Gastroesophageal sphincter (tissue), 4 donors: ENCODE data around the gene CADM2. TPM values are rescaled to one million over a fixed set of nuclear protein-coding genes. Genes with fewer than 3 reads are reported as not detected.

ENCODE experiments used
- ATAC-seq: fragments of 150-250 bp; one replicate; pipeline ENCODE4 v1.9.1; 2016; ENCODE audit warnings: mild to moderate bottlenecking, moderate library complexity
- H3K27ac ChIP-seq, 4 donors: fragments of 200-600 bp; sonication (generic) in 3 of 4; 1 replicate in 3 of 4; 2 replicates in 1 of 4; pipeline ENCODE4 v1.5.1; 2016 to 2019
- H3K27me3 ChIP-seq: fragments of 200-600 bp; sonication (generic); one replicate; pipeline ENCODE4 v1.5.1; 2019
- H3K36me3 ChIP-seq, 2 donors: fragments of 200-600 bp; sonication (generic); one replicate each; pipeline ENCODE4 v1.5.1; 2019; ENCODE audit warnings: control low read depth in 1 of 2
- H3K4me1 ChIP-seq, 3 donors: fragments of 200-600 bp; sonication (generic); 1 replicate in 2 of 3; 2 replicates in 1 of 3; pipeline ENCODE4 v1.5.1; 2016 to 2019; ENCODE audit warnings: control low read depth in 2 of 3
- H3K4me3 ChIP-seq, 2 donors: fragments of 200-600 bp; sonication (generic); one replicate each; pipeline ENCODE4 v1.5.1; 2019; ENCODE audit warnings: mild to moderate bottlenecking in 1 of 2, moderate library complexity in 1 of 2
- H3K9me3 ChIP-seq, 3 donors: fragments of 200-600 bp; sonication (generic); one replicate each; pipeline ENCODE4 v1.5.1; 2017 to 2019; ENCODE audit warnings: control low read depth in 2 of 3
- EP300 ChIP-seq: sonication (generic); formaldehyde crosslinking; IDR thresholded peaks from one replicate; pipeline ENCODE4 v1.6.1; 2017; ENCODE audit warnings: antibody characterized with exemption, mild to moderate bottlenecking
- POLR2A ChIP-seq, 2 donors: fragments of 450-650 bp; IDR thresholded peaks; one replicate each; pipeline ENCODE4 v1.6.1; 2017; ENCODE audit warnings: antibody characterized with exemption in 2 of 2, mild to moderate bottlenecking in 2 of 2, moderate library complexity in 1 of 2
- POLR2AphosphoS5 ChIP-seq: sonication (generic); formaldehyde crosslinking; IDR thresholded peaks from one replicate; pipeline ENCODE4 v1.6.1; 2017; ENCODE audit warnings: antibody characterized with exemption
- WGBS, 2 donors: methylation state at CpG; one replicate each; pipeline ENCODE4 v1.1.5; 2018; ENCODE audit warnings: low coverage in 1 of 2; 5-methylcytosine and 5-hydroxymethylcytosine counted together
- total RNA-seq, 4 donors: library from RNA; depleted of rRNA; stranded (reverse); fragments of >200 nt; gene quantifications; one replicate each; pipeline ENCODE4 v1.1.0, GENCODE V29; 2016
- TF ChIP-seq, protein P1 (sequence below), 4 experiments: fragments of 200-600 bp in 2 of 4; fragments of 450-650 bp in 2 of 4; sonication (generic) in 1 of 4; IDR thresholded peaks; one replicate each; pipeline ENCODE4 v1.5.1; 2017 to 2019; ENCODE audit warnings: antibody characterized with exemption in 4 of 4, mild to moderate bottlenecking in 2 of 4, moderate library complexity in 2 of 4

CADM2 gene
- total RNA-seq, 4 donors from 2014 or later: 8.2 to 10.1 (median 9.4) TPM

DNA sequence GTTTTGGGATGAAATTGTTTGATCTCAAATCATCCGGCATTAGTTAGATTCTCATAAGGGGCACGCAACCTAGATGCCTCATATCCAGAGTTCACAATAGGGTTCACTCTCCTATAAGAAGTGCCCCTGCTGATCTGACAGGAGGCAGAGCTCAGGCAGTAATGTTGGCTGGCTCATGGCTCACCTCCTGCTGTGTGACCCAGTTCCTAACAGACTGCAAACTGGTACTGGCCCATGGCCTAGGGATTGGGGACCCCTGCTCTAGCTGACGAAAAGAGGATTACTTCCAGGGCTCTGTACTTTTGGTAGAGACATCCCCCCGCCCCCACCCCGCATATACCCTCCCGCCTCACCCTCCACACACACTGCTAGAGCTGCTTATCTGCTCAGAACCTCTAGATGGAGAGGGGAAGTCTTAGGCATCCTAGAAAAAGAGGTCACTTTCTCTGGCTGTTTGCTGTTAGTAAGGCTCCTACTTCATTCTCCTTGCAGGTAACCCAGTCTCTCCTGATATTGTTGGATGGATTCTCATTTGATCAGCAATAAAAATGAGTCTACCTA is 923.1 kb downstream of the CADM2 start:
- Histone ChIP-seq H3K27me3 (no peaks in the 10 kb centered on the region), H3K9me3 (no peaks in the 10 kb centered on the region), H3K27ac (no peak overlapping the region), H3K4me1 (no peaks in the 10 kb centered on the region), H3K36me3 (no peaks in the 10 kb centered on the region), H3K4me3 (no peak overlapping the region)
- WGBS, 2 donors: 83% methylated on average over 1 of the region's 6 CpGs; no CpG with 5 or more reads in 1 of the 2 donors
- TF ChIP-seq POLR2AphosphoS5 (no peak), POLR2A (IDR thresholded peaks at IDR 0.05) (no peak), EP300 (no peak)
- TF ChIP-seq, protein P1, sequence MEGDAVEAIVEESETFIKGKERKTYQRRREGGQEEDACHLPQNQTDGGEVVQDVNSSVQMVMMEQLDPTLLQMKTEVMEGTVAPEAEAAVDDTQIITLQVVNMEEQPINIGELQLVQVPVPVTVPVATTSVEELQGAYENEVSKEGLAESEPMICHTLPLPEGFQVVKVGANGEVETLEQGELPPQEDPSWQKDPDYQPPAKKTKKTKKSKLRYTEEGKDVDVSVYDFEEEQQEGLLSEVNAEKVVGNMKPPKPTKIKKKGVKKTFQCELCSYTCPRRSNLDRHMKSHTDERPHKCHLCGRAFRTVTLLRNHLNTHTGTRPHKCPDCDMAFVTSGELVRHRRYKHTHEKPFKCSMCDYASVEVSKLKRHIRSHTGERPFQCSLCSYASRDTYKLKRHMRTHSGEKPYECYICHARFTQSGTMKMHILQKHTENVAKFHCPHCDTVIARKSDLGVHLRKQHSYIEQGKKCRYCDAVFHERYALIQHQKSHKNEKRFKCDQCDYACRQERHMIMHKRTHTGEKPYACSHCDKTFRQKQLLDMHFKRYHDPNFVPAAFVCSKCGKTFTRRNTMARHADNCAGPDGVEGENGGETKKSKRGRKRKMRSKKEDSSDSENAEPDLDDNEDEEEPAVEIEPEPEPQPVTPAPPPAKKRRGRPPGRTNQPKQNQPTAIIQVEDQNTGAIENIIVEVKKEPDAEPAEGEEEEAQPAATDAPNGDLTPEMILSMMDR (IDR thresholded peaks at IDR 0.05): no peak
- ATAC-seq: no peak

DNA sequence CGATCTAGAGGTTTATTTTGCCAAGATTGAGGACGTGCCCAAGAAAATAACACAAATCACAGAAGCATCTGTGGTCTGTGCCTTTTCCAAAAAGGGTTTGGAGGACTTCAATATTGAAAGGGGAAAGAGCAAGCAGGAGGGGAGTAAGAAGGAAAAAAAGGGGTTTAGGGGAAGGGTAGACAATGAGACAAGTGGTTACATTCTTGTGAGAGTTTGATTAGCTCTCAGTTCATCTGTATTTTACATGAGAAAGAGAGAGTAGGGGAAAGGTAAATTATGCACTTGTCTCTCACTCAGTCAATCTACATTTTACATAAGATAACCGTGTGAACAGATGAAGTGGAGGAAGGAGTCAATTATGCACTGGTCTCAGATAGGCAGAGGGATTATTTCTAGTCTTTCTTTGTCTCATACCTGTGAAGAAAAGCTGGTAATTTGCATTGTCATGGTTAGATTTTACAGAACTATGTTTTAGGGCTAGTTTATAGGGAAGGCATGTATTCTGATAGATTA is 931.3 kb downstream of the CADM2 start:
- Histone ChIP-seq H3K27me3 (no peaks in the 10 kb centered on the region), H3K9me3 (no peaks in the 10 kb centered on the region), H3K4me1 (no peaks in the 10 kb centered on the region), H3K27ac (no peak overlapping the region), H3K4me3 (no peak overlapping the region), H3K36me3 (no peaks in the 10 kb centered on the region)
- no peak for ATAC-seq
- WGBS, 2 donors: 38 to 49% methylated on average over 3 of the region's 3 CpGs
- TF ChIP-seq, protein P1 (IDR thresholded peaks at IDR 0.05): no peak
- TF ChIP-seq POLR2AphosphoS5 (no peak), EP300 (no peak), POLR2A (IDR thresholded peaks at IDR 0.05) (no peak)

- Histone ChIP-seq H3K36me3 (no peaks in the 10 kb centered on the region), H3K9me3 (no peaks in the 10 kb centered on the region), H3K4me1 (no peaks in the 10 kb centered on the region), H3K27ac (no peak overlapping the region), H3K4me3 (no peak overlapping the region), H3K27me3 (no peaks in the 10 kb centered on the region)
- WGBS, 2 donors: 51 to 68% methylated on average over 5 of the region's 5 CpGs
- TF ChIP-seq POLR2A (IDR thresholded peaks at IDR 0.05): no peak
- TF ChIP-seq, protein P1 (IDR thresholded peaks at IDR 0.05): no peak
- TF ChIP-seq EP300: no peak
- TF ChIP-seq POLR2AphosphoS5: no peak
- no peak for ATAC-seq
Measured at GRCh38 chr3:85903434-85903833, 944.6 kb downstream of the CADM2 start.

DNA sequence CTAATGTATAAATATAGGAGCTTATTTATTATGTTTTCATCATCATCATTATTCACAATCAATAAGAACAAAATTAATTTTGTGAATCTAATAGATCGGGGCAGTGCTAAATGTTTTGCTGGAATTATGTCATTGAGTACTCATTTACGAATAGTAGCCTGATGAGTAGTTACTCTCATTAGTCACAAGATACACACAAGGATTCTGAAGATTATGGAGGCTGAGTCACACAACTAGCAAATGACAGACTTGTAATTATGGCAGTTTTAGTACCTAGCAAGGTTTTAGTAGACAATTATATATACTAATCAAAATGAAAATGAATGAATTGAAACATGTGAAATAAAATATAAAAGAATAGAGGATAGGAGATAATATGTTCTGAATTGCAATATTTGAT is 954.2 kb downstream of the CADM2 start:
- ATAC-seq: no peak
- H3K36me3 ChIP-seq: no peaks in the 10 kb centered on the region
- no peaks in the 10 kb centered on the region for H3K27me3 ChIP-seq
- no peaks in the 10 kb centered on the region for H3K9me3 ChIP-seq
- TF ChIP-seq POLR2A (IDR thresholded peaks at IDR 0.05) (no peak), EP300 (no peak), POLR2AphosphoS5 (no peak)
- TF ChIP-seq, protein P1 (IDR thresholded peaks at IDR 0.05): no peak
- H3K4me3 ChIP-seq: no peak overlapping the region
- H3K27ac ChIP-seq: no peak overlapping the region
- 73 to 79% methylated on average over 2 of the region's 2 CpGs for WGBS, 2 donors
- H3K4me1 ChIP-seq: no peaks in the 10 kb centered on the region

- H3K4me1 ChIP-seq: no peaks in the 10 kb centered on the region
- no peak overlapping the region for H3K4me3 ChIP-seq
- no peaks in the 10 kb centered on the region for H3K27me3 ChIP-seq
- TF ChIP-seq POLR2A (IDR thresholded peaks at IDR 0.05): no peak
- TF ChIP-seq POLR2AphosphoS5: no peak
- TF ChIP-seq, protein P1 (IDR thresholded peaks at IDR 0.05): no peak
- no peak for TF ChIP-seq EP300
- no peak for ATAC-seq
- 92 to 97% methylated on average over 3 of the region's 3 CpGs for WGBS, 2 donors
- H3K27ac ChIP-seq: no peak overlapping the region
- no peaks in the 10 kb centered on the region for H3K36me3 ChIP-seq
- no peaks in the 10 kb centered on the region for H3K9me3 ChIP-seq
Measured at GRCh38 chr3:85922374-85922773, 963.6 kb downstream of the CADM2 start.
